ENCODE measurements around the gene DENND4C. TPM values are rescaled to one million over a fixed set of nuclear protein-coding genes. Genes with fewer than 3 reads are reported as not detected.
"Not testable (repeated sequence)": the region's sequence is repeated elsewhere in the genome, so short reads cannot be mapped to it uniquely, and the experiment has no call there.

The DENND4C gene
- total and polyA plus RNA-seq, 10 donors = 3.7 to 106 (median 48.7) TPM

DNA sequence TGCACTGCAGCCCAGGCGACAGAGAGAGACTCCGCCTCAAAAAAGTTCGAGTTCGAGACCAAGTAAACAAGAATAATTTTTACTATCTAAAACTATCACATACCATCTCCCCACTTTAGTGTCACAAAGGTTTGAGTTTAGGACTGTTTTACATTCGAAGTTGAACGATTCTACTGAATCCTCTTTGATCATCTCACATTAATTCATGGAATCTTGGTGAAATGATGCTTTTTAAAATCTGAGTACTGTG is 150.3 kb downstream of the DENND4C start:
- Histone ChIP-seq H3K27ac (peak overlapping the region; percentile 91 to 97 (median 94)), H3K36me3 (peaks cover 3 to 37% (median 31%) of the 10 kb centered on the region in 6 donors), H3K4me3 (peak overlapping the region; percentile 49 to 90 (median 62)), H3K9me3 (no peaks in the 10 kb centered on the region), H3K4me1 (peaks cover 10 to 40% (median 34%) of the 10 kb centered on the region in 6 donors), H3K27me3 (replicated peaks in 1 of 7) (no peaks in the 10 kb centered on the region)
- no peak for TF ChIP-seq CTCF (IDR thresholded peaks at IDR 0.05 in 8 of 11, conservative IDR thresholded peaks at IDR 0.05 in 3 of 11)
- no peak for TF ChIP-seq POLR2A (IDR thresholded peaks at IDR 0.05)
- no peak for TF ChIP-seq POLR2AphosphoS5 (IDR thresholded peaks at IDR 0.05)
- 44 to 63% (median 52%) methylated on average over 6 of the region's 6 CpGs for WGBS, 5 donors
- DNase-seq = no peak
- intact Hi-C loops (cut with DNase I; ENCODE audit: low total_unique reads) = no loop called here

GRCh38 chr9:19381656-19382055 is 151.2 kb downstream of the DENND4C start:
- Histone ChIP-seq H3K27ac (no peak overlapping the region), H3K9me3 (no peaks in the 10 kb centered on the region), H3K4me1 (peaks cover 10 to 42% (median 33%) of the 10 kb centered on the region in 6 donors), H3K36me3 (peaks cover 3 to 28% (median 22%) of the 10 kb centered on the region in 6 donors), H3K4me3 (no peak overlapping the region), H3K27me3 (replicated peaks in 1 of 7) (no peaks in the 10 kb centered on the region)
- intact Hi-C loops (cut with DNase I; ENCODE audit: low total_unique reads) = no loop called here
- TF ChIP-seq CTCF (IDR thresholded peaks at IDR 0.05 in 8 of 11, conservative IDR thresholded peaks at IDR 0.05 in 3 of 11) (no peak), POLR2A (IDR thresholded peaks at IDR 0.05) (no peak), POLR2AphosphoS5 (IDR thresholded peaks at IDR 0.05) (no peak)
- 93 to 98% (median 97%) methylated on average over 2 of the region's 2 CpGs for WGBS, 5 donors
- DNase-seq = no peak

DNA sequence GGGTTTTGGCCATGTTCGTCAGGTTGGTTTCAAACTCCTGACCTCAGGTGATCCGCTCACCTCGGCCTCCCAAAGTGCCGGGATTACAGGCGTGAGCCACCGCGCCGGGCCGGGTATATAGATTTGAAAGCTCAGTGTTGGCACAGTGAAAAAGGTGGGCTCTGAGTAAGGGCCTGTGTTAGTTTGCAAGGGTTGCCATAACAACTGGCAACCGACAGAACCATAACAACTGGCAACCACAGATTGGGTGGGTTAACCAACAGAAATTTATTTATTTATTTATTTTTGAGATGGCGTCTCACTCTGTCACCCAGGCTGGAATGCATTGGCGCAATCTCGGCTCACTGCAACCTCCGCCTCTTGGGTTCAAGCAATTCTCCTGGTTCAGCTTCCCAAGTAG is 154.7 kb downstream of the DENND4C start:
- H3K36me3 ChIP-seq; DNase-seq; H3K27me3 ChIP-seq (replicated peaks in 1 of 7); H3K27ac ChIP-seq; H3K4me3 ChIP-seq; H3K9me3 ChIP-seq; intact Hi-C loops (cut with DNase I; ENCODE audit: low total_unique reads): not testable (repeated sequence)
- H3K4me1 ChIP-seq = peaks cover 0 to 19% (median 6%) of the 10 kb centered on the region in 6 donors
- WGBS, 5 donors = 94 to 97% (median 97%) methylated on average over 14 of the region's 14 CpGs

DNA sequence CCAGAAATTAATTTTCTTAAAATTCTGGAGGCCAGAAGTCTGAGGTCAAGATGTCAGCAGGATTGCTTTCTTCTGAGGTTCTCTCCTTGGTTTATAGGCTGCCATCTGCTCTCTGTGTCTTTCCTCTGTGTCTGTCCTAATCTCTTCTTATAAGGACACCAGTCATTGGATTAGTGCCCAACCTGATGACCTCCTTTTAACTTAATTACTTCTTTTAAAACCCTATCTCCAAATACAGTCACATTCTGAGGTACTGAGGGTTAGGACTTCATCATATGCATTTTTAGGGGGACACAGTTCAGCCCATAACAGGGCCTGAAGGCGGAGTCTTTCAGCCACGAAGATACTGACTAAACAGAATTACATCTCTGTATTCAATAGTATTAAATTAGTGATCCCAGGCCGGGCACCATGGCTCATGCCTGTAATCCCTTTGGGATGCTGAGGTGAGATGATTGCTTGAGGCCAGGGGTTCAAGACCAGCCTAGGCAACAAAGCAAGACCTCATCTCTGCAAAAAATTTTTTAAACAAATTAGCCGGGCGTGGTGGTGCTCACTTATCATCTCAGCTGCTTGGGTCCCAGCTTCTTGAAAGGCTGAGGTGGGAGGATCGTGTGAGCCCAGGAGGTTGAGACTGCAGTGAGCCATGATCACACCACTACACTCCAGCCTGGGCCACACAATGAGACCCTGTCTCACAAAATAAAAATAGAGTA is 155.5 kb downstream of the DENND4C start:
- intact Hi-C loops (cut with DNase I; ENCODE audit: low total_unique reads) = no loop called here
- H3K4me1 ChIP-seq = peaks cover 0 to 14% (median 3%) of the 10 kb centered on the region in 6 donors
- no peak overlapping the region for H3K4me3 ChIP-seq
- no peak for TF ChIP-seq POLR2A (IDR thresholded peaks at IDR 0.05)
- TF ChIP-seq POLR2AphosphoS5 (IDR thresholded peaks at IDR 0.05) = no peak
- no peak for TF ChIP-seq CTCF (IDR thresholded peaks at IDR 0.05 in 8 of 11, conservative IDR thresholded peaks at IDR 0.05 in 3 of 11)
- no peak for DNase-seq
- H3K27ac ChIP-seq = peak overlapping the region in 6 of 8 donors; percentile 39 to 69 (median 52)
- H3K36me3 ChIP-seq = no peaks in the 10 kb centered on the region
- WGBS, 5 donors = 85 to 95% (median 93%) methylated on average over 6 of the region's 6 CpGs
- H3K9me3 ChIP-seq = no peaks in the 10 kb centered on the region
- peaks cover 0 to 4% (median 0%) of the 10 kb centered on the region in 7 donors for H3K27me3 ChIP-seq (replicated peaks in 1 of 7)
